ENCODE data around the gene SGIP1. TPM values are rescaled to one million over a fixed set of nuclear protein-coding genes. Genes with fewer than 3 reads are reported as not detected.
"Not testable (repeated sequence)": the region's sequence is repeated elsewhere in the genome, so short reads cannot be mapped to it uniquely, and the experiment has no call there.

Gene SGIP1
- polyA plus RNA-seq, 4 donors = 9.8 to 20.6 (median 14.4) TPM

DNA sequence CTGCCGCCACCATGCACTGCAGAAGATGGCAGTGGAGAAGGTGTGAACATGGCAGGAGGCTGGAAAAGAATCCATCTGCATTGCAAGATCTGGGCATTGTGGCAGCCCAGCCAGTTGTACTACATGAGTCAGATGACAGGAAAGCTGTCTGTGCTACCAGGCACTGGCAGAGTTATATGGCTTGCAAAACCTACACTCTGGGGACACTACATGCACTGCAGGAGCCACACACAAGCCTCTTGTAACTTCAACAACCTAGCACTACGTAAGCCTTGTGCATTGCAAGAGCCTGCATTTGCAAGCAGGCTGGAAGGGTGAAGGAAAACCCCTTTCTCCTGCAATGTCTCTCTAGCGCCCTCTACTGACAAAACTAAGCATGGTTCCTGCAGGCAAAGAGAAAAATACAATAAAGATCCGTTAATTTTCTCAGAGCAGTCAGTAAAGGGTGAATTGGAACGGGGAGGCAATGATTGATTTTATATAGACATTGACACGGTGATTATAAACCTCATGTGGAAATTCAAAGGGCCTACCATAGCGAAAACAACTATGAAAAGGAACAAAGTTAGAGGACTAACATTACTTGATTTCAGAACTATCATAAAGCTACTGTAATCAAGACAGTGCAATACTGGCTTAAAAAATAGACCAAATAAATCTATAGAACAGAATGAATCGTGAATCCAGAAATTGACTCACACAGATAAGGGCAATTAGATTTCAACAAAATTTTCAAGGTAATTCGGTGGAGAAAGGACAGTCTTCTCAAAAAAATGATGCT, 192.1 kb downstream of the SGIP1 start:
- peak; percentile 42 to 53 (median 48) for DNase-seq (ENCODE audit: low read depth in 4 of 4, low spot score in 2 of 4)

- no peak for DNase-seq (ENCODE audit: low read depth in 4 of 4, low spot score in 2 of 4)
These were observed 194.1 kb downstream of the SGIP1 start for GRCh38 chr1:66728021-66728420.

- not testable (repeated sequence) for DNase-seq (ENCODE audit: low read depth in 4 of 4, low spot score in 2 of 4)
These were observed 194.8 kb downstream of the SGIP1 start for GRCh38 chr1:66728716-66729115.

GRCh38 chr1:66729119-66729518, 195.2 kb downstream of the SGIP1 start:
- DNase-seq (ENCODE audit: low read depth in 4 of 4, low spot score in 2 of 4) = no peak

- DNase-seq (ENCODE audit: low read depth in 4 of 4, low spot score in 2 of 4) = no peak
These were observed 195.6 kb downstream of the SGIP1 start for GRCh38 chr1:66729523-66729922.

DNA sequence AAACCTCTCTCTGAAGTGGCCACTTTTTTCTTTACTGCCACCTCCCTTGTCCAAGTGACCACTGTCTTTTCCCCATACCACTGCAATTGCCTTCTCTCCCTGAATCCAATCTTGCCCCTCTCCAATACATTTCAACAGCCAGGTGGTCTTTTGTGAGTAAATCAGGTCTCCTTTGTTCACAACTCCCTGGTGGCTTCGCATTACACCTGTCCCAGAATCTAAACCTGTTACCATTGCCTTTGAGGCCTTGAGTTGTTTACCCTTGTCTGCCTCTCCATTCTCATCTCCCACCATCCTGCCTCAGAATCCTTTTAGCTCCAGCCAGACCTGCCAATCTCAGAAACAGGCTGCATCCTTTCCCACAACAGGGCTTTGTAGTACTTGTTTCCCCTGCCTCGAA, 196.5 kb downstream of the SGIP1 start:
- no peak for DNase-seq (ENCODE audit: low read depth in 4 of 4, low spot score in 2 of 4)

- no peak for DNase-seq (ENCODE audit: low read depth in 4 of 4, low spot score in 2 of 4)
These were observed 197.4 kb downstream of the SGIP1 start for GRCh38 chr1:66731170-66731865.

- no peak for DNase-seq (ENCODE audit: low read depth in 4 of 4, low spot score in 2 of 4)
These were observed 198.6 kb downstream of the SGIP1 start for GRCh38 chr1:66732407-66733166.

DNA sequence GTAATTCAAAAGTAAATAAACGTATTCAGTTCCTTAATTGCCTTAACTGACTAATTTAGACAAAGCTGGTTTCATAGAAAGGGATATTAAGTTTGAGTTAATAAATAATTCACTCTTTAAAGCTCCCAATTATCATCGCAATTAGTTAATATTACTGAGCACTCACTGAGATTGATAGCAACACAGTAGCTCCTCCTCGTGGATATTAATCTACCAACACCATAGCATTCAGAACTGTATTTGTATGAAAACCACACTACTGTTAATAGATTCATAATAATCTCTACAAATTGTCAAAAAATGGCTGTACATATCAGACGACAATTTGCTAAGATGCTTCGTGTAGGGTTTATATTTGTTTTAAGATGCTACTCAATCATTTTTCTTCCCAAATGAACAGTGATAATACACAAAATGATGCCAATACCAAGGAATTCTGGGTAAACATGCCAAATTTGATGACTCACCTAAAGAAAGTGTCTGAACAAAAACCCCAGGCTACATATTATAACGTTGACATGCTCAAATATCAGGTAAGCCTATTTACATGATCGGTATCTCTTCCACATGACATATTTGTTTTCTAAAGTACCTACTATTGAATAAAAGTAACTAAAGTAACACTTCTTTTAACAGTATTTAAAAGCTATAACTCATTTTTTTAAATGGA, 199.5 kb downstream of the SGIP1 start:
- DNase-seq (ENCODE audit: low read depth in 4 of 4, low spot score in 2 of 4) = no peak

GRCh38 chr1:66734531-66734930, 200.6 kb downstream of the SGIP1 start:
- not testable (repeated sequence) for DNase-seq (ENCODE audit: low read depth in 4 of 4, low spot score in 2 of 4)

DNA sequence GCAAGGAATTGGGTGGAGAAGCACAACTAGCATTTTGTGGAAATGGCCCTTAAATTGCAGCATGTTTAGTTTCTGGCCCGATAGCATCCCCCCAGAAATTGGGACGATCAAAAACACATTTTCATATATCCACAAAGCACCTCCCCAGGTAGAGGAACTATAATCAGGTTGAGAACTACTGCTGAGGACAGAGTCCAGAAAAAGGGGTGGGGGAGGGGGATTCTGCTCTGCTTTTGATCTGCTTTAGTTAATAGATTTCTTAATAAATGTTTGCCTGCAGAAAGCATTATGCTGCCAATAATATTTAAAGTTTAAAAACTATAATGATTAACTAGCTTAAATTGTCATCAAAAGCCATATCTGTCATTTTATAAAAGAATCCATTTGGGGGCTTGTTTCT, 203.9 kb downstream of the SGIP1 start:
- DNase-seq (ENCODE audit: low read depth in 4 of 4, low spot score in 2 of 4) = no peak

DNA sequence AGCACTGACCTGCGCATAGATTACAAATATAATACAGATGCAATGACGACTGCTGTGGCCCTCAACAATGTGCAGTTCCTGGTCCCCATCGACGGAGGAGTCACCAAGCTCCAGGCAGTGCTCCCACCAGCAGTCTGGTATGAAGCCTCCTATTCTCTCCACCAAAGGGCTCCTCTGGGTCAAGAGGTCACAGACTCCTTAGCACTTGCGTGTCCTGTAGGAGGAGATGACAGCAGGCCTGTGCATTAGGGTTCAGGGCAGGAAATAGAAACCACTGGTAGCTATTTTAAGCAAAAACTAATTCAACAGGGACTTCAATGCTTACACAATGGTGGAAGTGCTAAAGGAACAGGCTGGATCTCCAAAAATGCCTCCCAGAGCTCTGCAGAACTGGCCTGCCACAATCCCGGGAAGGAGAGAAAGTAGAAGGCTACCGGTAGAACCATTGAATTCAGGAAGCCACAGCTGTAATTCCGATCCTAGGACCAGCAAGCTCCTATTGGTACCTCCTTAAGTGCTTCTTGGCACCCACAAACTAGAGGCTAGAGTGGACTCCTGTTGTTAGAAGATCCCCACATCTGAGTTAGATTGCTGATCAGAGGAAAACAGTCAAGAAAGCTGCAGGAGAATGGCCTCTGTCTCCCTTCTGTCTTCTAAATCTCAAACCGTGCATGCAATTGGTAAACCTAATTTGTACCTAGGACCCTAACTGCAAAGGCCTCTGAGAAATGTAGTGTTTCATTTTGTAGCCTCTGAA, 205.6 kb downstream of the SGIP1 start:
- no peak for DNase-seq (ENCODE audit: low read depth in 4 of 4, low spot score in 2 of 4)

GRCh38 chr1:66745451-66745850, 211.5 kb downstream of the SGIP1 start:
- no peak for DNase-seq (ENCODE audit: low read depth in 4 of 4, low spot score in 2 of 4)

GRCh38 chr1:66747501-66747900, 213.5 kb downstream of the SGIP1 start:
- no peak for DNase-seq (ENCODE audit: low read depth in 4 of 4, low spot score in 2 of 4)

DNA sequence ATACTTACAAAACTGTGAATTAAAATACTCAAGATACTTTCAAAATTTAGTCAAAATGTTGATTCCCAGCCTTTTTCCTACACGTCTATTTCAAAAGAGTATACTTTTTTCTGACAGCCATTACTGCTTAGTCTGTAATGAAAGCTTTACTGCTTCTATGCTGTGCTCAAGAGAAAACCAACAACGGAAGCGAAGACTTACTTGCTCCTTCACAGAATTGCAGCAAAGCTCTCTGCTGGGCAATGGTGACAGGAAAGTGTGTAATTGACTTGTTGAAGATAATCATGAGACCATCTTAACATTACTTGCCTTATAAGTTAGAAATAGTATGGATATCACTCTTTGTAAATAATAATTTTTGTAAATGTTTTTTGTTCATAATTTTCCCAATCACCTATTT, 216.6 kb downstream of the SGIP1 start:
- DNase-seq (ENCODE audit: low read depth in 4 of 4, low spot score in 2 of 4) = no peak

DNA sequence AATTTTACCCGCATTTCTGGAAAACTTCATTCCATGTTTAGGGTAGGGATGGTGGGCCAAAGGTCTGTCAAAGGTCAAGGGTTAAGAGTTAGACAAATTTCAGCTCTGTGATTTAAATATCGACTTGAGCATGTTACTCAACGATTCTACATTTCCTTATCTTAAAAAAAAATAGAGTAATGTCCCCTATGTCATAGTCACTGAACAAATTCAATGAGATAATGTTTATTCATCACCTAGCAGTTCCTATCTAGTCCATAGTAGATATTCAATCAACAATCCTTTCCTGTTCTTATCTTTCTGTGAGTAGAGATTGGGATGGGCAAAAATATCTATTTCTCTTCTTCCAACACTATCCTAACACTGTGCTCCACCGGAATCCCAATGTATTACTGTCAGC, 217.2 kb downstream of the SGIP1 start:
- DNase-seq (ENCODE audit: low read depth in 4 of 4, low spot score in 2 of 4) = no peak

DNA sequence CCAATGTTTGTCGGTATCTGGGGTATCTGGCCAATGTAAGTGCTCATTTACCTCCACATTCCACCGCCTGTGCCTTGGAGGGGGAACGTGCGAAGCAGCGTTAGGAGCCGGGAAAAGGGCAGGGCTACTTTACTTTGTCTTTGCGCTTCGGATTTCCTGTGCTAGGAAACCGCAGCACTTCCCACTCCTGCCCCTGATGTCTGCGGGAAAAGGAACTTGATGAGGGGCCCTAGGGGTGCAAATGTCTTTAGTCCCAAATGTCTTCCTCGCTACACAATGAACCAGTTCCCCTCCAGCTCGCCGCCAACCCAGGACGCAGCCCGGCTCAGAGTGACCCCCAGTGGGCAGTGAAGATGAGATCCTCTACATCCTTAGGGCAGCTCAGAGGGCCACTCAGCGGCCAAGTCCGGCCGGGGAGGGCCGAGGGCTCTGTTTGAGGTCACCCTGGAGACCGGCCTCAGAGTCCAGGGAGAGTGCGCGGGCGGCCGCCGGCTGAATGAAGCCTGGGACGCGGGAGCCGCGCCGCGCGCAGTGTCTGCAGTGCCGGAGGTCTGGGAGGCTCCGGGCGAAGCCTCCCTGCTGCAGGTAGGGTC, 218.1 kb downstream of the SGIP1 start, which contains the start of gene DYNLT5:
DYNLT5 (plus strand) TSS at position 460 of the 593 bp plus-strand sequence. CDS start 2,200 bp downstream, outside the sequence.
- peak in 3 of 4 donors; percentile 17 to 29 (median 19) for DNase-seq (ENCODE audit: low read depth in 4 of 4, low spot score in 2 of 4)

DNA sequence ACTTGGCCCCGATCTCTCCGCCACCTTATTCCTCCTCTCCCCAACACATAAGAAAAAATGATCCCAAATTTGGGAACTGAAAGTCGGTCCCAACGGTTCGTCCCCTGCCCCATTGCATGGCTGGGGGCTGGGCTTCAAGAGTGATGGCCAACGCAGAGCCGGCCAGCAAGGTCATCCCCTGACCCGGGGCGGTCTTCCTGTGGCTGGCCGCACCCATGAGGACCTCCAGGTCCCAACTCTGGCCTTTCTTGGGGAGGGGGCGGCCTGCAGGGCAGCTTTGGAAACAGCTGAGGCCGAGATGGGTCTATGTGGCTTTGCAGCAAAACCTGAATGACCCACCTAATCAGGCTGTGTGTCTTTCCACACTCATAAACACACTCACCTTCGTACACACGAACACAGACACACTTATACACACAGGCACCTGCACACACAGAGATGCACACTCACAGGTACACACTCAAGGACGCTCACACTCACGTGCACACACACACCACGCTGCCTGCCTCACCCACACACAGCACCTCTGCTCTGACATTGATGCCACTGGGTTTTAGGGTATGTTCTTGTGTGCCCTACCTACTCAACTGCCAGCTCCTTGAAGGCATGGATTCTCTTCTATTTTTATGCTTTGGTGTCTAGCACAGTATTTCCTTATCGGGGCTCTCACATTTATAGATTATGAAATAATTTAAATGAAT, 218.9 kb downstream of the SGIP1 start:
- no peak for DNase-seq (ENCODE audit: low read depth in 4 of 4, low spot score in 2 of 4)

GRCh38 chr1:66757722-66758240, 223.8 kb downstream of the SGIP1 start:
- DNase-seq (ENCODE audit: low read depth in 4 of 4, low spot score in 2 of 4) = no peak
